Measurements from ENCODE around the gene IDH3A. TPM values are rescaled to one million over a fixed set of nuclear protein-coding genes. Genes with fewer than 3 reads are reported as not detected.

The IDH3A gene
- total RNA-seq, 1 experiment from 2014 or later: 115 TPM

GRCh38 chr15:78109156-78109555 lies 40.0 kb upstream of the IDH3A start:
- no peak for TF ChIP-seq ZFX (IDR thresholded peaks at IDR 0.05)
- no peak for TF ChIP-seq SP1 (IDR thresholded peaks at IDR 0.05; ENCODE audit: low read depth)
- TF ChIP-seq TCF7L2 (IDR thresholded peaks at IDR 0.05; ENCODE audit: borderline replicate concordance, extremely low read depth, insufficient read depth, insufficient read length): no peak
- no peak for TF ChIP-seq JUND (IDR thresholded peaks at IDR 0.05)
- no peak for TF ChIP-seq REST (IDR thresholded peaks at IDR 0.05; ENCODE audit: low read depth)
- TF ChIP-seq CEBPB (IDR thresholded peaks at IDR 0.05; ENCODE audit: low read depth): no peak
- no peak for TF ChIP-seq EZH2phosphoT487 (IDR thresholded peaks at IDR 0.05; ENCODE audit: borderline replicate concordance)
- no peak for TF ChIP-seq ATF3 (IDR thresholded peaks at IDR 0.05)
- TF ChIP-seq RAD21 (IDR thresholded peaks at IDR 0.05; ENCODE audit: low read depth): no peak
- TF ChIP-seq CTCF (IDR thresholded peaks at IDR 0.05 in 2 of 3, conservative IDR thresholded peaks at IDR 0.05 in 1 of 3; ENCODE audit: borderline replicate concordance in 1 of 3, insufficient read depth in 1 of 3, low read depth in 2 of 3, low read length in 2 of 3): no peak
- Histone ChIP-seq H4K20me1 (ENCODE audit: insufficient read depth) (no peaks in the 10 kb centered on the region), H3K27ac (ENCODE audit: low read depth, low read length) (no peak overlapping the region), H2AFZ (ENCODE audit: low read depth, low read length, poor library complexity, severe bottlenecking) (no peak overlapping the region), H3K79me2 (ENCODE audit: insufficient read depth, low read length) (no peaks in the 10 kb centered on the region), H3K9ac (ENCODE audit: low read length) (no peak overlapping the region), H3K4me2 (ENCODE audit: low read length) (no peak overlapping the region), H3K36me3 (ENCODE audit: control insufficient read depth in 1 of 2, insufficient read depth in 2 of 2, low read length in 2 of 2) (no peaks in the 10 kb centered on the region), H3K4me1 (ENCODE audit: control insufficient read depth in 1 of 2, insufficient read depth in 2 of 2, low read length in 2 of 2) (0 out of 4 replicates have a peak, but pooled peaks cover 0 to 6% of the 10 kb centered on the region in 2 experiments), H3K4me3 (replicated peaks in 1 of 2; ENCODE audit: low read depth in 1 of 2, low read length in 2 of 2) (no peak overlapping the region), H3K9me3 (ENCODE audit: control insufficient read depth in 1 of 2, insufficient read depth in 1 of 2, low read depth in 1 of 2, low read length in 2 of 2) (no peaks in the 10 kb centered on the region), H3K27me3 (ENCODE audit: insufficient read depth, low read length) (no peaks in the 10 kb centered on the region), H3K9me2 (ENCODE audit: insufficient read depth) (no peaks in the 10 kb centered on the region)
- ChIA-PET CTCF (interaction anchor here (1.3 to 5.1 kb wide), 7 partner anchors 14 to 150 kb away, joined by 6 to 70 read pairs (median 11); no protein-coding TSS in a partner anchor), RAD21 (ENCODE audit: low non-redundant PET in 1 of 2, low total read pairs in 2 of 2, uncharacterized antibody in 2 of 2, unreplicated experiment in 2 of 2) (interaction anchor here in 1 of 2 experiments (0.6 to 2.1 kb wide), 2 partner anchors 109 to 150 kb away, joined by 4 to 18 read pairs; no protein-coding TSS in a partner anchor), POLR2A (no interaction called here)
- intact Hi-C loops (cut with micrococcal nuclease): no loop called here
- DNase-seq (ENCODE audit: low read depth, low spot score) (no peak), ATAC-seq (no peak)
- no TSS peak for BruUV-seq (replicated peaks)
